NCI-H748 (cell line): Measurements from ENCODE around the gene DIP2C.

ENCODE experiments used
- DNase-seq: peaks from one replicate; lab custom pipeline; 2025; ENCODE audit not compliant: unreplicated experiment; lab: John Stamatoyannopoulos, UW

DIP2C gene

GRCh38 chr10:230758-231157 is 458.7 kb downstream of the DIP2C start:
- peak; percentile 25 for DNase-seq

GRCh38 chr10:228366-228765 is 461.1 kb downstream of the DIP2C start:
- DNase-seq = no peak

- DNase-seq = no peak
These were observed 462.5 kb downstream of the DIP2C start for GRCh38 chr10:227014-227413.

- no peak for DNase-seq
These were observed 463.4 kb downstream of the DIP2C start for GRCh38 chr10:226018-226417.

- DNase-seq = peak; percentile 60
These were observed 464.9 kb downstream of the DIP2C start for GRCh38 chr10:224571-224970.
